Neural cell (in vitro differentiated cells): ENCODE data around the gene GRB2. TPM values are rescaled to one million over a fixed set of nuclear protein-coding genes. Genes with fewer than 3 reads are reported as not detected.
"Not testable (repeated sequence)": the region's sequence is repeated elsewhere in the genome, so short reads cannot be mapped to it uniquely, and the experiment has no call there.

Experiments used
- H2AFZ ChIP-seq: fragments of 200-600, 300-800 bp; sonication (generic), shearing (Covaris generic); 2 replicates; pipeline ENCODE4 v1.6.0; 2014; ENCODE audit warnings: low read depth, mild to moderate bottlenecking, antibody characterized with exemption, low read length, moderate library complexity
- H3F3A ChIP-seq: fragments of 200-600 bp; shearing (Covaris generic); 2 replicates; pipeline ENCODE4 v1.6.1; 2016; ENCODE audit warnings: mild to moderate bottlenecking, moderate library complexity, mixed read lengths, antibody characterized with exemption, low read length; ENCODE audit not compliant: insufficient read depth, poor library complexity, severe bottlenecking
- H3K27ac ChIP-seq: fragments of 200-600, 300-800 bp; sonication (generic), shearing (Covaris generic); 2 replicates; pipeline ENCODE4 v1.5.1; 2014; ENCODE audit warnings: mild to moderate bottlenecking, low read length, moderate library complexity
- H3K27me3 ChIP-seq: fragments of 300-800, 200-600 bp; sonication (generic), shearing (Covaris generic); 2 replicates; pipeline ENCODE4 v1.6.0; 2014; ENCODE audit warnings: mild to moderate bottlenecking, low read depth, low read length, moderate library complexity; ENCODE audit not compliant: insufficient read depth
- H3K36me3 ChIP-seq: fragments of 300-800, 200-600 bp; sonication (generic), shearing (Covaris generic); 2 replicates; pipeline ENCODE4 v1.5.1; 2014; ENCODE audit warnings: mild to moderate bottlenecking, antibody characterized with exemption, low read length, moderate library complexity; ENCODE audit not compliant: insufficient read depth
- H3K4me2 ChIP-seq: fragments of 300-800, 200-600 bp; sonication (generic), shearing (Covaris generic); 2 replicates; pipeline ENCODE4 v1.6.0; 2014; ENCODE audit warnings: mild to moderate bottlenecking, low read length
- H3K4me3 ChIP-seq: fragments of 300-800, 200-600 bp; sonication (generic), shearing (Covaris generic); 2 replicates; pipeline ENCODE4 v1.5.1; 2014; ENCODE audit warnings: mild to moderate bottlenecking, low read length, moderate library complexity
- H3K79me2 ChIP-seq: fragments of 200-600 bp; shearing (Covaris generic); replicated peaks from 2 replicates; pipeline ENCODE4 v1.6.0; 2014; ENCODE audit warnings: mild to moderate bottlenecking, low read length, moderate library complexity; ENCODE audit not compliant: insufficient read depth
- H3K9ac ChIP-seq: fragments of 300-800, 200-600 bp; sonication (generic), shearing (Covaris generic); 2 replicates; pipeline ENCODE4 v1.6.1; 2016; ENCODE audit warnings: mild to moderate bottlenecking, low read length, mixed read lengths
- H3K9me2 ChIP-seq: fragments of 200-600 bp; shearing (Covaris generic); 2 replicates; pipeline ENCODE4 v1.6.1; 2016; ENCODE audit warnings: mild to moderate bottlenecking, low read length, mixed read lengths; ENCODE audit not compliant: insufficient read depth
- H3K9me3 ChIP-seq: fragments of 200-600, 300-800 bp; sonication (generic), shearing (Covaris generic); 2 replicates; pipeline ENCODE4 v1.6.1; 2016; ENCODE audit warnings: mild to moderate bottlenecking, mixed run types, low read length, moderate library complexity, mixed read lengths
- H4K20me1 ChIP-seq: fragments of 200-600 bp; shearing (Covaris generic); 2 replicates; pipeline ENCODE4 v1.6.1; 2016; ENCODE audit warnings: mild to moderate bottlenecking, mixed run types; ENCODE audit not compliant: insufficient read depth
- EZH2 ChIP-seq: fragments of 200-600, 300-800 bp; shearing (Covaris generic), sonication (generic); IDR thresholded peaks from 2 replicates; pipeline ENCODE4 v1.6.1; 2014; ENCODE audit warnings: antibody characterized with exemption, low read length, borderline replicate concordance, mild to moderate bottlenecking; ENCODE audit not compliant: insufficient read depth, poor library complexity, severe bottlenecking
- MXI1 ChIP-seq: fragments of 450-650 bp; conservative IDR thresholded peaks from 2 replicates; pipeline ENCODE4 v1.6.1; 2014; ENCODE audit warnings: antibody characterized with exemption, mild to moderate bottlenecking; ENCODE audit not compliant: poor library complexity, severe bottlenecking
- POLR2AphosphoS5 ChIP-seq: IDR thresholded peaks from 2 replicates; pipeline ENCODE4 v1.6.1; 2012
- RAD21 ChIP-seq: fragments of 450-650 bp; conservative IDR thresholded peaks from 2 replicates; pipeline ENCODE4 v1.6.1; 2014; ENCODE audit warnings: antibody characterized with exemption, mild to moderate bottlenecking, moderate library complexity
- SMC3 ChIP-seq: fragments of 450-650 bp; conservative IDR thresholded peaks from 2 replicates; pipeline ENCODE4 v1.6.1; 2014; ENCODE audit warnings: antibody characterized with exemption, mild to moderate bottlenecking, moderate library complexity; ENCODE audit not compliant: poor library complexity
- TAF1 ChIP-seq: IDR thresholded peaks from 2 replicates; pipeline ENCODE4 v1.6.1; 2012; ENCODE audit warnings: low read depth
- polyA plus RNA-seq: library from polyadenylated mRNA; depleted of rRNA; stranded (reverse); fragments of >200 nt; gene quantifications from 2 replicates; pipeline ENCODE4 v1.2.3, GENCODE V29; 2014
- TF ChIP-seq, protein P1 (sequence below): IDR thresholded peaks from 2 replicates; pipeline ENCODE4 v1.6.1; 2012; ENCODE audit warnings: borderline replicate concordance

GRB2 gene
- polyA plus RNA-seq, 1 donor from 2014 or later, result 134 TPM

DNA sequence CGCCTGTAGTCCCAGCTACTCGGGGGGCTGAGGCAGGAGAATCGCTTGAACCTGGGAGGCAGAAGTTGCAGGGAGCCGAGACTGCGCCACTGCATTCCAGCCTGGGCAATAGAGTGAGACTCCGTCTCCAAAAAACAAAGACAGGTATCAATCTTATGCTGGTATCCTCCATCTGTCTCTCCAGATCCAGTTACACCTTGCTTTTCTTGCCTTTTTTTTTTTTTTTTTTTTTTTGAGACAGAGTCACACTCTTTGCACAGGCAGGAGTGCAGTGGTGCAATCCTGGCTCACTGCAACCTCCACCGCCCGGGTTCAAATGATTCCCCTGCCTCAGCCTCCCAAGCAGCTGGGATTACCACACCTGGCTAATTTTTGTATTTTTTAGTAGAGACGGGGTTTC, 59.1 kb downstream of the GRB2 start:
- peaks cover 55% of the 10 kb centered on the region for H3K79me2 ChIP-seq
- H3K27ac ChIP-seq, H3K4me3 ChIP-seq, H3F3A ChIP-seq, H3K9me2 ChIP-seq, H2AFZ ChIP-seq, H4K20me1 ChIP-seq, H3K36me3 ChIP-seq, H3K27me3 ChIP-seq, H3K9me3 ChIP-seq, H3K4me2 ChIP-seq, H3K9ac ChIP-seq: not testable (repeated sequence)

DNA sequence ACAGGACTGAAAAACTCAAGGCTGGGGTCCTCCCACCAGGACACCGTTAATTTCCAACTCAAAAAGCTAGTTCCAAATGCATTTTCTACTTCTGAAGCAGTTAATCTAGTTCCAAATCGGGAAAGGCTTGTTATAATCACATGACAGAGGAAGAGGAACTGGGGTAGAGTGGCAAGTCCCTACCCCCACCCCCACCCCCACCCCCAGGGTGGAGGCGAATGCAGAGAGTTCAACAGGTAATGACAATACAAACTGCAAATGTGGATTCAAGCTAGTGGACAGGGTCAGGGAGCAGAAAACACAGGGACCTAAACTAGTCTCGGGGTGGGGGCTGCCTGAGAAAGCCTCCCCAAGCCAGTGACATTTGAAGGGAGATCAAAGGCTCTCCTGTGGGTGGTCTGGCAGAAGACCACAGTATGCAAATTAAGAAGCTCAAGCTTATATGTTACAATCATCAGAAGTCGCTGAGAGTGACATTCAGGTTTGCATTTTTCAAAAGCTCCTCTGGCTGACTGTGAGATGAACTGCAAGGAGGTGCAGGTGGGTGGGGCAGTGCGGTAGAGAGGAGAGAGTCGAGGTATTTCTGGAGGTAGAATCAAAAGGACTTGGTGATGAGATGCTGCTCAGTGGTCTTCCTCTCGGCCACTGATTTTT, 59.8 kb downstream of the GRB2 start:
- Histone ChIP-seq H3K9me3 (no peaks in the 10 kb centered on the region), H2AFZ (no peak overlapping the region), H3F3A (no peaks in the 10 kb centered on the region), H4K20me1 (peaks cover 3% of the 10 kb centered on the region), H3K79me2 (peaks cover 52% of the 10 kb centered on the region), H3K9ac (no peak overlapping the region), H3K27me3 (no peaks in the 10 kb centered on the region), H3K4me2 (no peak overlapping the region), H3K36me3 (no peaks in the 10 kb centered on the region), H3K4me3 (no peak overlapping the region), H3K27ac (no peak overlapping the region), H3K9me2 (no peaks in the 10 kb centered on the region)
- no peak for TF ChIP-seq RAD21
- TF ChIP-seq TAF1, result no peak

DNA sequence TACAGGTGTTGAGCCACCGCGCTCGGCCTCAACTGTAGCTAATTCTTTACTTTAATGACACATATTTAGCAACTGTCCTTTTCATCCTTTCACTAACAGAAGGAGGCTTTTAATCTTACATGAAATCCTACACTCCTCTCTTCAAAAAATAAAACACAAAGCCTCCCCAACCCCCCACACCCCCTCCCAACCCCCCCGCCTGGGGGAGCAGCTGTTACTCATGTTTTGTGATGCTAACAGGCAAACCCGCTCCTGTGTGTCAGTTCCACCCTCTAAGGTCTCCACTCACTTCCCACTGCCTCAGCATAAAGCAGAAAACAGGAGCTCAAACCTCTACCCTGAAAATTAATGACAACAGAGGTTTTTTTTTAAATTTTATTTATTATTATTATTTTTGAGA, 60.8 kb downstream of the GRB2 start:
- TF ChIP-seq TAF1 (no peak), MXI1 (no peak), EZH2 (no peak), SMC3 (no peak), RAD21 (no peak), POLR2AphosphoS5 (no peak)
- TF ChIP-seq, protein P1, sequence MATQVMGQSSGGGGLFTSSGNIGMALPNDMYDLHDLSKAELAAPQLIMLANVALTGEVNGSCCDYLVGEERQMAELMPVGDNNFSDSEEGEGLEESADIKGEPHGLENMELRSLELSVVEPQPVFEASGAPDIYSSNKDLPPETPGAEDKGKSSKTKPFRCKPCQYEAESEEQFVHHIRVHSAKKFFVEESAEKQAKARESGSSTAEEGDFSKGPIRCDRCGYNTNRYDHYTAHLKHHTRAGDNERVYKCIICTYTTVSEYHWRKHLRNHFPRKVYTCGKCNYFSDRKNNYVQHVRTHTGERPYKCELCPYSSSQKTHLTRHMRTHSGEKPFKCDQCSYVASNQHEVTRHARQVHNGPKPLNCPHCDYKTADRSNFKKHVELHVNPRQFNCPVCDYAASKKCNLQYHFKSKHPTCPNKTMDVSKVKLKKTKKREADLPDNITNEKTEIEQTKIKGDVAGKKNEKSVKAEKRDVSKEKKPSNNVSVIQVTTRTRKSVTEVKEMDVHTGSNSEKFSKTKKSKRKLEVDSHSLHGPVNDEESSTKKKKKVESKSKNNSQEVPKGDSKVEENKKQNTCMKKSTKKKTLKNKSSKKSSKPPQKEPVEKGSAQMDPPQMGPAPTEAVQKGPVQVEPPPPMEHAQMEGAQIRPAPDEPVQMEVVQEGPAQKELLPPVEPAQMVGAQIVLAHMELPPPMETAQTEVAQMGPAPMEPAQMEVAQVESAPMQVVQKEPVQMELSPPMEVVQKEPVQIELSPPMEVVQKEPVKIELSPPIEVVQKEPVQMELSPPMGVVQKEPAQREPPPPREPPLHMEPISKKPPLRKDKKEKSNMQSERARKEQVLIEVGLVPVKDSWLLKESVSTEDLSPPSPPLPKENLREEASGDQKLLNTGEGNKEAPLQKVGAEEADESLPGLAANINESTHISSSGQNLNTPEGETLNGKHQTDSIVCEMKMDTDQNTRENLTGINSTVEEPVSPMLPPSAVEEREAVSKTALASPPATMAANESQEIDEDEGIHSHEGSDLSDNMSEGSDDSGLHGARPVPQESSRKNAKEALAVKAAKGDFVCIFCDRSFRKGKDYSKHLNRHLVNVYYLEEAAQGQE, result no peak
- Histone ChIP-seq H3K27me3 (no peaks in the 10 kb centered on the region), H3K27ac (no peak overlapping the region), H3F3A (no peaks in the 10 kb centered on the region), H3K36me3 (no peaks in the 10 kb centered on the region), H3K4me2 (no peak overlapping the region), H3K79me2 (peaks cover 47% of the 10 kb centered on the region), H3K9ac (no peak overlapping the region), H2AFZ (no peak overlapping the region), H4K20me1 (peaks cover 3% of the 10 kb centered on the region), H3K4me3 (no peak overlapping the region), H3K9me3 (no peaks in the 10 kb centered on the region), H3K9me2 (no peaks in the 10 kb centered on the region)
